H4 (cell line): ENCODE measurements around the gene CHCHD1. TPM values are rescaled to one million over a fixed set of nuclear protein-coding genes. Genes with fewer than 3 reads are reported as not detected.
A peak's percentile ranks its signal among the peaks of the same experiment; 100 is the strongest.
"Not testable (repeated sequence)": the region's sequence is repeated elsewhere in the genome, so short reads cannot be mapped to it uniquely, and the experiment has no call there.

Source experiments
- DNase-seq: peaks from one replicate; pipeline ENCODE4 v3.0.0-alpha.2; 2015; ENCODE audit warnings: low spot score
- total RNA-seq: library from RNA; depleted of rRNA; stranded (reverse); fragments of >200 nt; shearing (Covaris generic); gene quantifications from 2 replicates; pipeline ENCODE4 v1.2.3, GENCODE V29; 2014; rRNA removed

CHCHD1 gene
- total RNA-seq: 82.5 and 100 TPM in 2 replicates

- peak; percentile 86 for DNase-seq
These were observed at the start of gene CHCHD1 for GRCh38 chr10:73781879-73782748. Gene CHCHD1 (plus strand): TSS chr10:73782048. CDS start chr10:73782076, 28 bp downstream.

- no peak for DNase-seq
These were observed 49.4 kb upstream of the CHCHD1 start for GRCh38 chr10:73732426-73732825.

- DNase-seq: no peak
These were observed 48.8 kb upstream of the CHCHD1 start for GRCh38 chr10:73732931-73733623.

GRCh38 chr10:73734028-73734720 lies 47.7 kb upstream of the CHCHD1 start:
- no peak for DNase-seq

- no peak for DNase-seq
These were observed 47.0 kb upstream of the CHCHD1 start for GRCh38 chr10:73734796-73735305.

GRCh38 chr10:73740501-73741254 lies 41.2 kb upstream of the CHCHD1 start:
- not testable (repeated sequence) for DNase-seq

- DNase-seq: no peak
These were observed 39.5 kb upstream of the CHCHD1 start for GRCh38 chr10:73742454-73742734.

GRCh38 chr10:73743327-73743904 lies 38.4 kb upstream of the CHCHD1 start:
- DNase-seq: no peak

- peak; percentile 93 for DNase-seq
These were observed 37.8 kb upstream of the CHCHD1 start, which contains the start of gene SEC24C for GRCh38 chr10:73743905-73744663. Gene SEC24C (plus strand): TSS chr10:73744372. CDS start chr10:73746833, 2,461 bp downstream.

GRCh38 chr10:73744664-73744975 lies 37.2 kb upstream of the CHCHD1 start:
- DNase-seq: peak; percentile 32

GRCh38 chr10:73746721-73747120 lies 35.1 kb upstream of the CHCHD1 start:
- no peak for DNase-seq

GRCh38 chr10:73750819-73751218 lies 31.0 kb upstream of the CHCHD1 start:
- DNase-seq: no peak

- DNase-seq: no peak
These were observed 25.7 kb upstream of the CHCHD1 start for GRCh38 chr10:73756183-73756582.

GRCh38 chr10:73758704-73759511 lies 22.9 kb upstream of the CHCHD1 start:
- DNase-seq: no peak

GRCh38 chr10:73759512-73760115 lies 22.2 kb upstream of the CHCHD1 start:
- DNase-seq: no peak

- DNase-seq: no peak
These were observed 20.1 kb upstream of the CHCHD1 start for GRCh38 chr10:73761781-73762180.

- DNase-seq: no peak
These were observed 18.9 kb upstream of the CHCHD1 start for GRCh38 chr10:73762915-73763314.

GRCh38 chr10:73763343-73763742 lies 18.5 kb upstream of the CHCHD1 start:
- no peak for DNase-seq

- no peak for DNase-seq
These were observed 16.8 kb upstream of the CHCHD1 start for GRCh38 chr10:73765066-73765465.
